NB4 (cell line): ENCODE results near the gene DRAP1.

Source experiments
- CTCF ChIP-seq: IDR thresholded peaks from one replicate; pipeline ENCODE4 v1.5.1; 2012; ENCODE audit warnings: low read depth, low read length
- MYC ChIP-seq: IDR thresholded peaks from 2 replicates; pipeline ENCODE4 v1.6.1; 2011; ENCODE audit warnings: low read depth, low read length

DNA sequence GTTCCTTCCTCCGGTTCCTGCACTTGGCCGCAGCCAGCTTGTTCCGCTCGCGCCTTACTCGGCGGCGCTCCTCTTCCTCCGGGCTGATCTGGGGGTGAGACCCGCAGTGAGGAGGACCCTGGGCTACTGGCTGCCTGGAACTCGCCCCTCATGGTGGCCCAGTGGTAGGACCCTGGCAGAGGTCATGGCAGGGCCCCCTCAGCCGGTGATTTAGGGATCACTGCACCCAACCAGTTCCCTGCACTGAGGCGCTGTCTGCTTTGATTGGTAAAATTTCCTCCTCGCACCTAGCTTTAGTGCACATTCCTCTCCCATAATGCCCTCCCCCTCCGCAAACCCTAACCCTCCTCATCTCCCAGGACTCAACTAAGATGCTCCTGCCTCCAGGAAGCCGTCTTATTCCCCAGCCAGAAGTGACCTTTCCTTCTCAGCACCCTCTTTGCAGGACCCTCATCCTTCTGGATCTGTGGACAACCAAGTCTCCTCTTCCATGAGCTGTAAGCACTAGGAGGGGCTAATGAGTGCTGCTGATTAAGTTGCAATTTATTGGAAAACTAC is 25.1 kb upstream of the DRAP1 start:
- TF ChIP-seq CTCF, result no peak
- no peak for TF ChIP-seq MYC
